HG02798 (cell line): ENCODE results near the gene C19orf12.
"Not testable (repeated sequence)": the region's sequence is repeated elsewhere in the genome, so short reads cannot be mapped to it uniquely, and the experiment has no call there.

ENCODE experiments used
- ATAC-seq: cut with Tn5 transposase; IDR thresholded peaks from one replicate; pipeline ENCODE4 v1.9.1; 2021; ENCODE audit warnings: mild to moderate bottlenecking; ENCODE audit not compliant: unreplicated experiment, poor library complexity

C19orf12 gene

DNA sequence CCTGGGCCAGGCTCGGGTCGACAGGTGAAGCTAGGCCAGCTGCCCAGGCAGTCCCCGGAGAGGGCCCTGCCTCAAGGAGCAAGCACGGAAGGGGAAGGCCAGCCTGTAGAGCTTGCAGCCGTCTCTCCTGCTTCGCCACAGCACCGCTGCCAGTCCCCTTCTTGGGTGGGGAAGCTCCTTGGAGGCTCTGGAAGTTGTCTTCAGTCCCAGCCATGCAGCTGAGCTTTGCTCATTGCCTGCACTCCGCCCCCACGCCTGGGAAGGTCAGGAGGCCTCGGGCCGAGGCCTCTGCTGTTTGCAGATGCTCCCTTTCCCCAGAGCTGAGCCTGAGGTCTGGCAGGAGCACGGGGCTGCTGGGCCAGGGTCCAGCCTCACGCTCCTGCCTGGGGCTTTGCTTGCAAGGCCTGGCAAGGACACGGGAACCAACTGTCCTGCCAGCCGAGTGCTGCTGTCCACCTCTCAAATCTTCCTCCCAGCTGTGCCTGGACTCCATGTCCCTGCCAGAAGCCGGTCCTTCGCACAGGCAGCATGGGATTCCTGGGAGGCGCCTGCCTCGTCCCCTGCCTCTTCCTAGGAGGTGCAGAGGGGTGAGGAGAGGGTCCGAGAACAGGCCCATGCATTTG, 36.5 kb downstream of the C19orf12 start:
- ATAC-seq: no peak

DNA sequence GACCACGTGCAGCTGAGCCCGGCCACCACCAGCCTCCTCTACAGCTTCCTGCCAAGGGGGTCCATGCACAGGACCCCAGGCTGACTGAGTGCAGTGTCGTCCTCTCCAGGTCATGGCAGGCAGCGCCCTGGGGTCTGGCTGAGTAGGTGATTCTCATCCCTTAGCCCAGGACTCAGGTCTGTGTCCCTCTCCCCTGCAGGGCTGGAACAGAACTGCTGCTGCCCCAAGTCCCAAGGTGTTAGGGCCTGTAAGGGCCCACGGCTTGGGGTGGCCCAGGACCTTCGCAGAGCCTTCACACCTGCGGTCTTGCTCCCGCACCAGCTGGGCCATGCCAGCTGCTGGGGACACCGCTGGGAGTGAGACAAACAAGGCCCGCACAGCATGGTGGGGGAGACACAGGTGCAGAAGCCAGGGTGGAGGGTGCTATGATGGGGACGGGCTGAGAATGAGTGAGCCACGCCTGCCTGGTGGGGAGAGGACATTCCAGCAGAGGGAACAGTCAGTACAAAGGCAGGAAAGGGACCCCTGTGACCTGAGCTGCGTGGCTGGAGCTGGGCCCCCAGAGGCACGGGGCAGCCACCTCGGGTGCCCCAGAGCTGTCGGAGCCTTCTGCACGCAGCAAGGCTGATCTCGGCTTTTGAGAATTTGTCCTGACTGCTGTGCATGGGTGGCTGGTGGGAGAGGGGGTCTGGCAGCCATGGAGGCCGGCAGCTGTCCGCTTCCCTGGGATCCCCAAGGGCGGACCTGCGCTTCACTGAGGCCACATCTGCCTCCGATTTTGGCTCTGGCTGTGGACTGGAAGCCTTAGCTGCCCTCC, 37.9 kb downstream of the C19orf12 start:
- ATAC-seq: no peak

DNA sequence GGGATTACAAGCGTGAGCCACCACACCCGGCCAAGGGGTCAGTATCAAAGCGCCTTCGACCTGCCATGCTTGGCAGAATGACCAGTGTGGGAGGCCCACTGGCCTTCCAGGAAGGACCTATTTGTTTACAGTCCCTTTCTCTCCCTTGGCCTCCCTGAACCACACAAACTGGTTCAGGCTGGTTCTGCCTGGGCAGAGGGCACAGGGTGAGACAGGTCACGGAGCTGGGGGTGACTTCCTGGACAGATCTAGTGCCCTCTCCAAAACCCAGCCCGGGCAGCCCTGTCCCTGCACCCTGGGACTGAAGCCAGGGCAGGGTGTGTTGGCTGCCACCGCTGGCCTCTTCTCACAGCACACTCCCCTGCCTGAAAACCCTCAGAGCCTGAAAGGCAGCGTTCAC, 38.5 kb downstream of the C19orf12 start:
- ATAC-seq: no peak

DNA sequence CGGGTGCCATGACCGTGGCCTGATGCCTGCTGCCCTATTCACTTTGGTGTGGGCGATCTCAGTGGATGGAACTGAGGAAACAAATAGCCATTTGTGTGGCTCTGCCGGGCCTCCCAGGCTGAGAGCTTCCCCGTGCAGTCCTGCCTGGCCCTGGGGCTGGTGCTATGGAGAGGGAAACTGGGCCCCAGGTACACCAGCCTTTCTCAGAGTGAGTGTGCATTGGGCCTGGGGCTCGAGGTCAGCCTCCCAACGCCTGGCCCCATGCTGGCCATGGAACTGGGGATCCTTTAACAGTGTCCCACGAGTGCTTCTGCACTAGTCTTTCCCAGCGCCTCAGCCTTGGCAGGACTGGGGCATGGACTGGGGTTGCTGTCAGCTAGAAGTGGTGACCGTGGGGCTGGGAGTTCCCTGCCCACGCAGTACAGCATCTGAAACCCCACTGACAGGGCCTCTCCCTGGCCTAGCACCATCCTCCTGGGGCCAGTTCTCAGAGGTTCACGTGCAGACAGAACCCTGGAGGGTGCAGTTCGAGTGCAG, 39.3 kb downstream of the C19orf12 start:
- ATAC-seq: no peak

DNA sequence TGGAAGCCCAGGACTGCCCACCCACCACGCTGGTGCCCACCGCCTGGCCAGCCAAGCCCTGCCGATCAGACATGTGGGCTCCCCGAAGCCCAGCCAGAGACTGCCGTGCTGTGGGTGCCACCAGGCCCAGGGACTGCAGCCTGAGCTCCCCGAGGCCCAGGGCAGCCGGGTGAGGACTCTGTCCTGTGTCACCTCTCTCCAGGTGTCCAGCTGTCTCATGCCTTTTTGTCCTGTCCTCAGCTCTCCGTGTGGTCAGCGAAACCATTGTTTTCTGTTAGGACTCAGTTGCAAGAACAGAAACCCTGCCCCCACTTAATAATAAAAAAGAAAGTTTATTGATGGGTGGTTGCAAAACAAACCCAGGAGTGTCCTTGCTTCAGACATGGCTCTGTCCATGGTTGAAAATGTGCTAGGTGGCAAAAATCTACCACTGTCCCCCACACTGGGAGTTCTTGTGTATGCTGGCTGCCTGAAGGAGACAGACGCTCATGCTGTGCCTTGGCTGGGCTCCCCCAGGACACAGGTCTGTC, 39.9 kb downstream of the C19orf12 start:
- ATAC-seq: no peak

DNA sequence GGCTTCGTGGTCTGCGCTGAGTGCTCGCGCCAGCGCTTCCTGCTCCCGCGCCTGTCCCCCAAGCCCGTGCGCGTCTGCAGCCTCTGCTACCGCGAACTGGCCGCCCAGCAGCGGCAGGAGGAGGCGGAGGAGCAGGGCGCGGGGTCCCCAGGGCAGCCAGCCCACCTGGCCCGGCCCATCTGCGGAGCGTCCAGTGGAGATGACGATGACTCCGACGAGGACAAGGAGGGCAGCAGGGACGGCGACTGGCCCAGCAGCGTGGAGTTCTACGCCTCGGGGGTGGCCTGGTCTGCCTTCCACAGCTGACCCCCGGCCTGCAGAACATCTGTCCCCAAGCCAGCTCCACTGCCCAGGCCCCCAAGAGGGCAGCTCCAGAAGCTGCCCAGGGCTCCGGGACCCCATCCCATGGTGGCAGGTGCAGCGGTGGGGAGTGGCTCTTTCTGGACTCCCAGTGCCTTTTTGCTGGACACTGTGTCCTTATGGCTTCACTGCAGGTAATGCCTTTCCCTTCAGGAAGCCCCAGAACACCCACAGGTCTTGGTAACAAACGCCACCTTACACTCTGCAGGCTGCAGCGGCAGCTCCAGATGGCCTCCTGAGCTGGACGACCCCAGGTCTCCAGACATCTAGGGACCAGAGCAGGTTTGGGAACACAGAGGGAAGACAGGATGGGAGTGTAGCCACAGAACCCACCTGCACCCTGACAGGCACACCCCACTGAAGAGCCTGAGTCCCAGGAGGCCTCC, 40.5 kb downstream of the C19orf12 start:
- ATAC-seq: no peak

DNA sequence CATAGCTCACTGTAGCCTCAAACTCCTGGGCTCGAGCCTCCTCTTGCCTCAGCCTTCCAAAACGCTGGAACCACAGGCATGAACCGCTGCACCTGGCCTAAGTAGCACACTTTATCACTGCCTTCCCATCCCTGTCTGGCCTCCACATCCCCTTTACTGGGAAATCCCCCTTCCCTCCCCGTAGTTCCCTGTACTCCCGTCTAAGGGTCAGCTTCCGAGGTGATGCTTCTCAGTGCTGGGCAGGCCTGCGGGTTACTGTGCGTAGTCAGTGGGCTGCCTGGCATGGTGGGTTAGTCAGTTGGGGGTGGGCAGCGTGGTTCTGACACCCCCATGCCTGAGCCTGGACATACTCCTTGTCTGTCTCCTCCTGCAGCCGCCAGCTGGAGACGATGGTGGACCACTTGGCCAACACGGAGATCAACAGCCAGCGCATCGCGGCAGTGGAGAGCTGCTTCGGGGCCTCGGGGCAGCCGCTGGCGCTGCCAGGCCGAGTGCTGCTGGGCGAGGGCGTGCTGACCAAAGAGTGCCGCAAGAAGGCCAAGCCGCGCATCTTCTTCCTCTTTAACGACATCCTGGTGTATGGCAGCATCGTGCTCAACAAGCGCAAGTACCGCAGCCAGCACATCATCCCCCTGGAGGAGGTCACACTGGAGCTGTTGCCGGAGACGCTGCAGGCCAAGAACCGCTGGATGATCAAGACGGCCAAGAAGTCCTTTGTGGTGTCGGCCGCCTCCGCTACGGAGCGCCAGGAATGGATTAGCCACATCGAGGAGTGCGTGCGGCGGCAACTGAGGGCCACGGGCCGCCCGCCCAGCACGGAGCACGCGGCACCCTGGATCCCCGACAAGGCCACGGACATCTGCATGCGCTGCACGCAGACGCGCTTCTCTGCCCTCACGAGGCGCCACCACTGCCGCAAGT, 41.4 kb downstream of the C19orf12 start:
- ATAC-seq: no peak

DNA sequence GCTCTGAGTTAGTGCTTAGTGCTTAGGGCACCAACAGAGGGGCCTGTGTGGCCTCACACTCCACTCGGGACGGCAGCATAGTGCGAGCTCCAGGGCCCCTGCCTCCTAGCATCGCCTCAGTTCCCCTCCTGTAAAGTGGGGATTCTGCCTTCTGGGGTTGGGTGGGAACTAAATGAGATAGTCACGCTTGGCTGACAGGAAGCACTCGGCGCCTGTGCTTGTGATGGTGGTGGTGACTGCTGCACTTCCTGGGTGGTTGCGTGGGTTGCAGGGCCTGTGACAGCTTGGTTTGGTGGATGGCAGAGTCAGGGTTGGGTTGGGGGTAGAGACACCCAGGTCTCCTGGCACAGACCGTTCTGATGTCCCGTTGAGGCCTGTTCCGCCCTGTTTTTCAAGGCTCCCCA, 42.1 kb downstream of the C19orf12 start:
- peak; percentile 44 for ATAC-seq

DNA sequence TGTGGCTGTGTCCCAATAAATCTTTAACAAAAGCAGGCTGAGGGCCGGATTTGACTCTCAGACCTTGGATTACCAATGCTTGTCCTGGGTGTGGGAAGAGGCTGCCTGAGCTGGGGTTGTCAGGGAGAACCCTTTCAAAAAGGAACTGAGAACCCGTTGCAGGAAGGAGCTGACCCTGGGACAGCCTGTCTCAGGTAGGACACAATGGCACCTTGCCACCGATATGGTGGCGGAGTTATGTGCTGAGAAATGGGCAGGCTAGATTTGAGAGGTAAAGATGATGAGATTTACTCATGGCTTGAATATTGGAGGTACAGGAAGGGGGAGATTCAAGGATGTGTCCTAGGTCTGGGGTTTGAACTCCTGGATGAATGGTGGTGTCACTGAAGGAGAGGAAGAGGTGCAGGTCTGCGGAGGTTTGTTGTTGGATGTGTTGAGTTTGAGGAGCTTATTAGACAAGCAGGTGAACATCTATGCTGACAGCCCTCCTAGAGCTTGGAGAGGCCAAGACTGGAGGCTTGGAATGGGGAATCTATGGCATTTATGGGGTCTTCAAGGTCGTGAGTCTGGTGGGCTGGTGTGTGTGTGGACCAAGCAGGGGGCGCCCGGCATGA, 42.6 kb downstream of the C19orf12 start:
- ATAC-seq: no peak

DNA sequence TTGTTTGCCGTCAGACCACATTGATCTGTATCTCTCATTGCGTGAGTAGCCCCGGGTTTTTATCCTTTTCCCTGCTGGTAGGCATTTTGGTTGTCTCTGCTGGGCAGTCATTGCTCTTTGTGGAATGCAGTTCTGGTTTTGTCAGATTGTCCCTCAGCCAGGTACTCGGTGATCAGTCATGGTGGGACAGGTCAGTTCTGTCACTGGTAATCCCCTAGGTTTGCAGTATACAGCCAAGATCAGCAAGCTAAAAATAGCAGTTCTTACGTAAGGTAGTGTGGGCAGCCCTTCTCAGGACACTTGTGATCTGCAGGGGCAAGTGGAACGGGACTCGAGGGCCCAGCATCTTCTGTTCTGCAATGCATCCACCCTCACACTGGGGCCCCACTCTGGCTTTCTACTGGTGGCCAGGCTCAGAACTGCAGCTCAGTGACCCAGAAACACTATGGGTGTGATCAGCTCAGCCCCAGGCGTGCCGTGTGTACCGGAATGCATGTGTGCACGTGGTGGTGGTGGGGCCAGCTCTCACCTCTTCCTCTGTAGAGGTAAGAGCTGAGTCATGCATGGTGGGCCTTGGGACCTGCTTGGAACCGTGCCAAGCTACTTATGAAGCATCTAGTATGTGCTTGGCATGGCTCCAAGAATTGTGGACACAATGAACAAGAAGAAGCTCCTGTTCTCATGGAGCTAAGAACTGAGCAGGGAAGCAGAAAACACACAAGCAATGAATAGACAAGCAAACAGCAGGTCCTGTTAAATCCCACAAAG, 43.5 kb downstream of the C19orf12 start:
- peak; percentile 81 for ATAC-seq

DNA sequence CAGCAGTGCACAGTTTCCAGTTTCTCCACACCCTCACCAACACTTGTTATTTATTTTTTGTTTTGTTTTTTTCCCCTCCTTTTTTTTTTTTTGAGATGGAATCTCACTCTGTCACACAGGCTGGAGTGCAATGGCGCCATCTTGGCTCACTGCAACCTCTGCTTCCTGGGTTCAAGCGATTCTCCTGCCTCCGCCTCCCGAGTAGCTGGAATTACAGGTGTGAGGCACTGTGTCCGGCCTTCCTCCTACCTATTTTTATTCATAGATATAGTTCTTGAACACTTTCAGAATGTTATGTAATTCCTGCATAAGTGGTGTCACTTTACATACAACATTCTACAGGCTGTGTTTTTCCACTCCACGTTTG, 44.1 kb downstream of the C19orf12 start:
- ATAC-seq: not testable (repeated sequence)

DNA sequence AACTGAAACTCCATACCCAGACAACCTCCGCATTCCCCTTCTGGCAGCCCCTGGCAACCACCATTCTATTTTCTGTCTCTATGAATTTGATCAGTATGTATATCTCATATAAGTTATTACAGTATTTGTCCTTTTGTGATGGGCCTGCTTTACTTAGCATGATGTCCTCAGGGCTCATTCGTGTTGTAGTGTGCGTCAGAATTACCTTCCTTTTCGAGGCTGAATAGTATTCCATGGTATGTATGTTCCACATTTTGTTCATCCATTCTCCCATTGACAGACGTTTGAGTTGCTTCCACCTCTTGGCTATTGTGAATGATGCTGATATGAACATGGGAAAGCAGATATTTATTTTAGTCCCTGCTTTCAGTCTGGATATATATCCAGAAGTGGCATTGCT, 44.8 kb downstream of the C19orf12 start:
- no peak for ATAC-seq

DNA sequence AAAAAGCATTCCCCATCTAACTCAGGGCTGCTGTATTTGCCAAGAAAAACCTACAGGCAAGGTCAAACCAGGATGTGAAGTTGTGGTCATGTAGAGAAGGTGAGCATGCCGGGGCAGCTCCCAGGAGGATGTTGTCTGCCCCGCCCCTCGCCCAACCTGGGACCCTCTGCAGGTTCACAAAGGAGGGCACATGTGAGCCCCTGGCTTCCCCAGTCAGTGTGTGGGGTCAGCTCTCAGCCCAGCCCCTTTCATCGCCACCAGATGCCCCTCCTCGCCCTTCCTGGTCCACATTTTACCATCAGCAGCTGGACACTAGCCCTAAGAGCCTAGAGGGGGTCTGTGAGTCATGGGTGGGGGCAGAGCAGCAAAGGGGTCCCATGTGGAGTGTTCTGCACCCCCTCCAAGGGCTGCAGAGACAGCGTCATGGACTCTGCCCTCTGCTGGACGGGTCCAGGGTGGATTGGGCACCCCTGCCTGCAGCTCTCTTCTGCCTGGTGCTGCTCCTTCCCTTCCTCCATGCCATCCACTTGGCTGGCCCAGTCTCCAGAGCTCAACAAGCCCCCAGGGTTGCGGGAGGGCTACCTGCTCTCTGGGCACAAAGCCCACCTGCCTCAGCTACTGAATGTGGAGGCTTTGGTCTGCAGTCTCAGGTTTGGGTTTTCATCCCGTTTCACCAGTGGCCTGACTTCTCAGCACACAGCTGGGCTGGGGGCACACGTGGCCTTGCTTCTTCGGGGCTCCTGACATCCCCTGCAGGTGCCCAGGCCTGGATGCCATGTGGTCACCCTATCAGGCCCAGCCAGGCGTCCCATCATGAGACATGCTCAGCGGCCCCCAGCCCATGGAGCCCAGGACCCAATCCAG, 46.1 kb downstream of the C19orf12 start:
- ATAC-seq: no peak

DNA sequence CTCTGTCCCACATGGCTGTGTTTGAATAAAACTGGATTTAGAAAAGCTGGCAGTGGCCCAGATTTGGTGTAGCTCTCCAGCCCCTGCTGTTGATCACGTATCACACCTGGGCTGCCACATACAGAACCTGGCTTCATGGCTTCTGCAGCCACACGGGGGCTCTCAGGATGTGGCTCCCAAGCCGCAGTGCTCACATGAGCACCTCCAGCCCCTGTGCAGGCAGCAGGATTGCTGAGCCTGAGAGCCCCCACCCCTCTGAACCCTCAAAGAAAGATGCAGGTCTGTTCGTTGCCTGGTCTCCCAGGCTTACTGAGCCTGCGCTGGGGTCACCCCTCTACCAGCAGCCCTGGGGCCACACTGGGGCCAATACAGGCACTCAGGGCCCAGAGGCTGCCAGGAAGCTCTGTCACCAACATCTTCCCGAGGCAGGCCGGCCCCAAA, 47.1 kb downstream of the C19orf12 start:
- ATAC-seq: no peak

DNA sequence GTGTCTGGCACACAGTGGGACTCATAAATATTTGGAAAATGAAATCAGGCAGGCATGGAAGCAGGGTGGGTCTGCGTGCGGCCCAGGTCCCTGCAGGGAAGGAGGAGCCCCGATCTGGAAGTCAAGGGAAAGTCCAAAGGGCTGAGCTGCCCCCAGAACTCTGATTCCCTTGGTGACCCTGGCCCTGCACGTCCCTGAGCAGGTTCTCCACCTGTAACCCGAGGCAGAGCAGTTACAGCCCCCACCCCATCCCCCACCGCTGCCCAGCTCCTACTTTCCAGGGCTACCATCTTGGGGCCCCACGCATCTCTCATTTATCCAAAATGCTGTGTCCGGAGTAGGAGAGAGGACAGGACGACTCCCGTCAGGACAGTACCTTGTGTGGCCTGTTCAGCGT, 47.7 kb downstream of the C19orf12 start:
- no peak for ATAC-seq

DNA sequence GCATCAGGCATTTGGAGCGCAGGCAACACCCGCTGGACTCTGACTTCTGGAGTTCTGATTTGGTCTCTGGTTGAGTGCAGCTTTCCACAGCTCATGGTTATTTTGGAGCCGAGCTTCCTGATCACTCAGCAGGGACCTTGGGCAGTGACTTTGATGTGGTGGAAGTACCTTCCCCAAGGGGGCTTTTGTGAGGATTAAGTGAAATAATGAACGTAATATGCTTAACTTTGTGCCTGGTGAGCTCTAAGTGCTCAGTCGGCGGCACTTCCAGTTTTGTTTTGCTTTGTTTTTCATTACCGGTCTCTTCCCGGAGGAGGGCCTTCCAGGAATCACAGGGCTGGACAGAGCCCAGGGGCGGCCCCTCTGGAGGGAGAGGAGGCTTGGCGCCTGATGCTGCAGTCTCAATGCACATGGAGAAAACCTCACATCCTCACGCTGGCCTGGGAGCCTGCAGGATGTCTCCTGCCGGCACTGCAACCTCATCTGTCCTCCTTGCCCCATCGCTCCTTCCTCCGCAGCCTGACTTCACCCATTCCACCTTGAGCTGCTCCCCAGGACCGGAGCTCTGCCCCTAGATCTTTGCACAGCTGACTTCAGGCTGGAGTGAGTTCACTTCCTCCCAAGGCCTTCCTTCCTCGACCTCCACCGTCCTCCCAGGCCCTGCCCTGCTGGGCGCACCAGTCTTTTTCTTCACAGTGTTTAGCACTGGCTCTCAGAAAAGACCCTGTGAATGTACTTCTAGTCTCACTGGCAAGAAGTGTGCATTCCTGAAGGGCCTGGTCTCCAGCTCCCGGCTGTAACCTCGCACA, 48.3 kb downstream of the C19orf12 start:
- ATAC-seq: no peak
